ENCODE measurements around the gene CTSL. TPM values are rescaled to one million over a fixed set of nuclear protein-coding genes. Genes with fewer than 3 reads are reported as not detected.

Gene CTSL
- total RNA-seq, 1 experiment from 2014 or later: 84.2 TPM

- no peak overlapping the region for H3K4me3 Mint-ChIP-seq (ENCODE audit: unreplicated experiment)
- ChIA-PET CTCF (interaction anchor here (0.8 to 3.4 kb wide), 4 partner anchors 11 to 116 kb away, joined by 3 to 14 read pairs (median 4); no protein-coding TSS in a partner anchor), POLR2A (no interaction called here)
- intact Hi-C loops (cut with micrococcal nuclease): no loop called here
- H3K27me3 Mint-ChIP-seq (ENCODE audit: insufficient read depth, unreplicated experiment): no peaks in the 10 kb centered on the region
- BruUV-seq (replicated peaks): no TSS peak
- no peak for DNase-seq (ENCODE audit: unreplicated experiment)
- peaks cover 27% of the 10 kb centered on the region for H3K36me3 Mint-ChIP-seq (ENCODE audit: insufficient read depth, unreplicated experiment)
- H3K9me3 Mint-ChIP-seq (ENCODE audit: unreplicated experiment): no peaks in the 10 kb centered on the region
- no peak overlapping the region for H3K27ac Mint-ChIP-seq (ENCODE audit: low read depth, unreplicated experiment)
- H3K4me1 Mint-ChIP-seq (ENCODE audit: insufficient read depth, unreplicated experiment): peaks cover 5% of the 10 kb centered on the region
- no peak for TF ChIP-seq CTCF (IDR thresholded peaks at IDR 0.05; ENCODE audit: unreplicated experiment)
Measured at GRCh38 chr9:87695523-87695922, 30.4 kb upstream of the CTSL start.

GRCh38 chr9:87696641-87697040 is 29.3 kb upstream of the CTSL start:
- no peak overlapping the region for H3K4me3 Mint-ChIP-seq (ENCODE audit: unreplicated experiment)
- ChIA-PET POLR2A (no interaction called here), CTCF (interaction anchor here (0.7 to 1.9 kb wide), 2 partner anchors 11 to 955 kb away, joined by 3 to 6 read pairs; no protein-coding TSS in a partner anchor)
- DNase-seq (ENCODE audit: unreplicated experiment): no peak
- no peaks in the 10 kb centered on the region for H3K27me3 Mint-ChIP-seq (ENCODE audit: insufficient read depth, unreplicated experiment)
- no peaks in the 10 kb centered on the region for H3K9me3 Mint-ChIP-seq (ENCODE audit: unreplicated experiment)
- TF ChIP-seq CTCF (IDR thresholded peaks at IDR 0.05; ENCODE audit: unreplicated experiment): no peak
- H3K27ac Mint-ChIP-seq (ENCODE audit: low read depth, unreplicated experiment): no peak overlapping the region
- peaks cover 31% of the 10 kb centered on the region for H3K36me3 Mint-ChIP-seq (ENCODE audit: insufficient read depth, unreplicated experiment)
- peaks cover 5% of the 10 kb centered on the region for H3K4me1 Mint-ChIP-seq (ENCODE audit: insufficient read depth, unreplicated experiment)
- intact Hi-C loops (cut with micrococcal nuclease): no loop called here
- BruUV-seq (replicated peaks): no TSS peak

GRCh38 chr9:87698069-87698809 is 27.7 kb upstream of the CTSL start:
- no peak overlapping the region for H3K27ac Mint-ChIP-seq (ENCODE audit: low read depth, unreplicated experiment)
- ChIA-PET CTCF (interaction anchor here (1.0 to 3.6 kb wide), 3 partner anchors 13 to 20 kb away, joined by 3 to 18 read pairs (median 6); no protein-coding TSS in a partner anchor), POLR2A (interaction anchor here (1.5 kb wide), 1 partner anchor 13 kb away, joined by 3 read pairs; no protein-coding TSS in a partner anchor)
- H3K36me3 Mint-ChIP-seq (ENCODE audit: insufficient read depth, unreplicated experiment): peaks cover 31% of the 10 kb centered on the region
- no peak for DNase-seq (ENCODE audit: unreplicated experiment)
- peaks cover 5% of the 10 kb centered on the region for H3K4me1 Mint-ChIP-seq (ENCODE audit: insufficient read depth, unreplicated experiment)
- no TSS peak for BruUV-seq (replicated peaks)
- H3K9me3 Mint-ChIP-seq (ENCODE audit: unreplicated experiment): no peaks in the 10 kb centered on the region
- no peak overlapping the region for H3K4me3 Mint-ChIP-seq (ENCODE audit: unreplicated experiment)
- no peak for TF ChIP-seq CTCF (IDR thresholded peaks at IDR 0.05; ENCODE audit: unreplicated experiment)
- intact Hi-C loops (cut with micrococcal nuclease): no loop called here
- no peaks in the 10 kb centered on the region for H3K27me3 Mint-ChIP-seq (ENCODE audit: insufficient read depth, unreplicated experiment)

- ChIA-PET POLR2A (interaction anchor here (0.5 to 1.5 kb wide), 2 partner anchors 12 to 356 kb away, joined by 3 read pairs; no protein-coding TSS in a partner anchor), CTCF (interaction anchor here (0.8 to 3.6 kb wide), 3 partner anchors 15 to 1230 kb away, joined by 3 to 18 read pairs (median 7); no protein-coding TSS in a partner anchor)
- intact Hi-C loops (cut with micrococcal nuclease): no loop called here
- H3K4me1 Mint-ChIP-seq (ENCODE audit: insufficient read depth, unreplicated experiment): peaks cover 5% of the 10 kb centered on the region
- H3K27me3 Mint-ChIP-seq (ENCODE audit: insufficient read depth, unreplicated experiment): no peaks in the 10 kb centered on the region
- peaks cover 31% of the 10 kb centered on the region for H3K36me3 Mint-ChIP-seq (ENCODE audit: insufficient read depth, unreplicated experiment)
- no peak overlapping the region for H3K4me3 Mint-ChIP-seq (ENCODE audit: unreplicated experiment)
- no TSS peak for BruUV-seq (replicated peaks)
- DNase-seq (ENCODE audit: unreplicated experiment): peak; percentile 21
- H3K27ac Mint-ChIP-seq (ENCODE audit: low read depth, unreplicated experiment): peak overlapping the region; percentile 3
- no peaks in the 10 kb centered on the region for H3K9me3 Mint-ChIP-seq (ENCODE audit: unreplicated experiment)
- TF ChIP-seq CTCF (IDR thresholded peaks at IDR 0.05; ENCODE audit: unreplicated experiment): no peak
Measured at GRCh38 chr9:87699835-87700234, 26.1 kb upstream of the CTSL start.

All from MCF 10A (cell line).